SIG-M5 treated with dmso at 0.1 percent for 504 hours (cell line): ENCODE measurements around the gene UBR3.
"Not testable (repeated sequence)": the region's sequence is repeated elsewhere in the genome, so short reads cannot be mapped to it uniquely, and the experiment has no call there.

ENCODE experiments used
- DNase-seq: peaks from one replicate; lab custom pipeline; 2025; ENCODE audit not compliant: unreplicated experiment; lab: John Stamatoyannopoulos, UW

Gene UBR3

DNA sequence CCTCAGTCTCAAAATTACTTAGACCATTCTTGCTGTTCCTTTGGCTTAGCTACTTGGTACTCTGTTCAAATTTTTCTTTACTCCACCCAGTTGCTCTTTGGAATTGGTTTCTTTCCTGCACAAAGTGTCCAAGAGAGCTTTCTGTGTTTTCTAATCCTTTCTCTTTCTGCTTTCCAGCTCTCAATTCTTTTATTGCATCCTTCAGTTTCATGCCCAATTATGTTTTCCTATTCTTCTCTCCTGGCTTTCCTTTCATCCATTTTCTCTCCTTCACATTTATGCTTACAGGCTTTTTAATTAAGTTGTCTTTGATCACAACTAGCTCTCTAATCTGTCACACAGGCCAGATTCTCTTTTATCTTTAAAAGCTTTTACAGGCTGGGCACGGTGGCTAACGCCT, 38.2 kb downstream of the UBR3 start:
- no peak for DNase-seq

GRCh38 chr2:169866230-169866629, 39.0 kb downstream of the UBR3 start:
- not testable (repeated sequence) for DNase-seq

- no peak for DNase-seq
Observed at GRCh38 chr2:169867579-169867978, 40.3 kb downstream of the UBR3 start.

DNA sequence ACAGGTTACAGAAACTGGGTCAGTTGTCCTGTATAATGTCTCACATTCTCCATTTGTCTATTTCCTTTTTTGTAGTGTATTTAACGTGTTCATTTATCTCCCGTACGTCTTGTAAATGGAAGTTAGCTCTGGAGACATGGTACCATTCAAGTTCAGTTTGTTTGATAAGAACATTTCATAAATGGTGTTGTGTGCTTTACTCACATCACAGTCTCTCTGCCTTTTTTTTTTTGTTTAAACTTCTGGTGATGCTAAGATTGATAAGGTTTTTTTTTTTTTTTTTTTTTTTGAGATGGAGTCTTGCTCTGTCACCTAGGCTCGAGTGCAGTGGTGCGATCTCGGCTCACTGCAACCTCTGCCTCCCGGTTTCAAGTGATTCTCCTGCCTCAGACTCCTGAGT, 41.7 kb downstream of the UBR3 start:
- DNase-seq, result no peak

DNA sequence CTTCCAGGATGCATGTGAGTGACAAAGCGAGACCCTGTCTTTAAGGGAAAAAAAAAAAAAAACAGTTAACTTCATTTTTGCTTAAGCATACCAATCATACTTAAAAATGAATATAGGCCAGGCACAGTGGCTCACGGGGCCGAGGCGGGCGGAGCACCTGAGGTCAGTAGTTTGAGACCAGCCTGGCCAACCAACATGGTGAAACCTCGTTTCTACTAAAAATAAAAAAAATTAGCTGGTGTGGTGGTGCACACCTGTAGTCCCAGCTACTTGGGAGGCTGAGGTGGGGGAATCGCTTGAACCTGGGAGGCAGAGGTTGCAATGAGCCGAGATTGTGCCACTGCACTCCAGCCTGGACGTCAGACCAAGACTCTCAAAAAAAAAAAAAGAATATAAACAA, 44.1 kb downstream of the UBR3 start:
- DNase-seq, result not testable (repeated sequence)

DNA sequence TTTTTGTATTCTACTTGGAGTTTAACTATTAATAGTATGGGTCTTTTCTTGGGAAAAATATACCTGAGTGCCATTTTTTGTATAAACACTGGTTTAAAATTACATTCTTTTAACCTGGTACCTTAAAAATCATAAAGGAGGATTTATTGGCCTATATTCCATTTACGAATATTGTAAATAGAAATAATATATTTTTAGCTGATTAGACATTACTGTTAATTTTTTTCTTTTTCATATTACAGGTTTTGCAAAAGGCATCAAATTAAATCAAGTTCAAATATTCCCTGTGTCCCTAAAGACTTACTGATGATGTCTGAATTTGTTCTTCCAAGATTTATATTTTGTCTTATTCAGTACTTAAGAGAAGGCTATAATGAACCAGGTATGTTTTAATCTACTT, 44.7 kb downstream of the UBR3 start:
- DNase-seq, result no peak

DNA sequence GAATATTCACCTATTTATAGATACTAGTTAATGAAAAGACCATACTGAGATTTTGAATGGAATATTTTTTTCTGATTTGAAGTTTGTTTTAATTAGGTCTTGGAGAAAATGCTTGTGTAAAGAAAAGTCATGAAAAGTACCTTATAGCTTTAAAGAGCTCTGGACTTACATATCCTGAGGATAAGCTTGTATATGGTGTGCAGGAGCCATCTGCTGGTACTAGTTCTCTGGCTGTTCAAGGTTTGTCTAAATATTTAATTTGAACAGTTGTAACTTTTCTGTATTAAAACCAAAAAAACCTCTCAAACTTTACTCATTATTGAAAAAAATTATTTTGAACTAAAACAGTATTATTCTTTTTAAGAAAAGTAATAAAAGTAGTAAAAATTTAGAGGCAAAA, 50.1 kb downstream of the UBR3 start:
- peak; percentile 7 for DNase-seq

DNA sequence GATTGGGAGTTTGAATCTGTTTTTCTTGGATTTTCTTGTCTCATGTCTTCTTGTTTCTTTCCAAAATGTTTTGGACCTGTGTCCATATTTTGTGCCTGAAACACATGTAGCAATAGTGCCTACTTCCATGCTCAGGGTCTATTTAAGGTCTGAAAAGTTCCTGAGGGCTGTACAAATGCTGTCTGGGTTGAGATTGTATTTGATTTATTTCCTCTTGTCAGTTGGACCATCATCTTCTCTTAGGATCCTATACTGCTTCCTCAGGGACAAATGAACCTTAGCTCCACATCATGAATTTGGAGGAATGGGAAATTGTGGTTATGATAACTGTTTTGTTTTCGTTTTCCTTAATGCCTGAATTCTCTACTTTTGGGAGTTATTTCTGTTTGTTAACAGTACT, 59.9 kb downstream of the UBR3 start:
- no peak for DNase-seq

DNA sequence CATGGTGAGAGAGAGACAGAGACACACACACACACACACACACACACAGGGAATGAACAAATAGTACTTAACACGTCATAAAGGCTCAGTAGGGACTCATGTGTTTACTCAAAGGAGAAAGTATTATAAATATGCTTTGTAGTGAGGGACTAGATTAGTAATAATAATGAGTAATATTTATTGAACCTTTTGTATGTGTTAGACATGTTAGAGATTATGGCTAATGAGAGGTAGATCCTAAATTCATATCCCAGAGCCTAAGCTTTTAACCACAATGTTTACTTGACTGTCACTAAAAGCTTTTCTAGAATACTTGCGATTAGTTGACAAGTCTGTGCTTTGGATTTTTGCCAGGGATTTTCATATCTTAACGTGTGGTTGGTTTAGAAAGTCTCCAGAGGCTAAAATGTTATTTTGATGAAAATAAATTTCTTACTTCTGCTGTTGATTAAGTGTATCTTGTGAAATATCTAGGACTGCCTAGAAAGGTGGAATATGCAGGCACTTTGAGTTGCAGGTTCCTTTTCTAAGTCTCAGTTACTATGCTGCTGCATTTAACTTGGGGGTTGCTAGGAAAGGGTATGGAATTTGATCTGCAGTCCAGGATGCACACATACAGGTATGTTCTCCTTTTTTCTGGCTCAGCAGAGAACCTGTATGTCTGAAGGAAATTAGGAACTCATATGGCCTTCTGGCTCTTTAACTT, 64.5 kb downstream of the UBR3 start:
- DNase-seq, result no peak

GRCh38 chr2:169892951-169893350, 65.7 kb downstream of the UBR3 start:
- DNase-seq, result no peak

DNA sequence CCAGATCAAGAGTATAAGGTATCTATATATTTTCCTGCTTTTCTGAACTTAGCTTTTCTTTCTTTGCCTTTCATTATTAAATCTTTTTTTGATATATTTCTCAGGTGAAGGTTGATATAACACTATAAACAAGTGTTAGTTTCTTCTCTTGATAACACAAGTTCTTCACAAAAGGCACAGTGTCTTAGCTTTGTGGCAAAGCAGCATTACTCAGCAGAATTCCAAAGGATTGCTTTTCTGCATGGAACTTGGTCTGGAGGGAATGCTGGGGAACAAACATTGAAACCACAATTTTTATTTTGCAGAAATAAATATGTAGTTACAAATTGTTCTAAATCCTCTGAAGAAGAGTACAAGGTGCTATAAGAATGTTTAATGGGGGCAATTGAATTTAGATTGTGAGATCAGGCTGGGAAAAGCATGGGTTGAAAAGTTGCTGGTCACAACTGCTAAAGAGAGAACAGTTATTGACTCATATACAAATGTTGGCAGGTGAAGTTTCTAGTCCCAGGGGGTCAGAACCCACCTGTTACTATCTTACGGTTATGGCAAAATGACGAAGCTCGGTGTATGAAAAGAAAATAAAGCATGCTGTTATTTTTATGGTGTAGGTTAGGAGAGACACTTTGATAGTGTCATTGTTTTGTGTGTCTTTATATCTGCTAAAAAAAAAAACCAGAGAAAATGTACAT, 68.2 kb downstream of the UBR3 start:
- no peak for DNase-seq

DNA sequence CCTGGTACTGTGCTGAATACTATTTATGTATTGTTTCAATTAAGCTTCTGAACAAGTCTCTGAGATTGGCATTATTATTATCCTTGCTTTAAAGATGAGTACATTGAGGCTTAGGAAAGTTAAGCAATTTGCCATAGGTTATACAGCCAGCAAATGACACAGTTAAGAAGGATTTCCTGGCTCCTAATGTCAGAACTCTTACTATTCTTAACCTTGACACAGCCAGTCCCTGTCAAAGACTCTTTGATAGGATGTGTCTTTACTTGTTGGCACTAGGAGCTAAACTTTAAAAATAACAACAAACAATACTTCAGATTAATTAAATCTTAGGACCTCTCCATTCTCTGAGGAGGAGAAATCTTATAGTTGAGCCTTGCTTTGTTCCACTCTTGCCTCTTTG, 70.6 kb downstream of the UBR3 start:
- no peak for DNase-seq

DNA sequence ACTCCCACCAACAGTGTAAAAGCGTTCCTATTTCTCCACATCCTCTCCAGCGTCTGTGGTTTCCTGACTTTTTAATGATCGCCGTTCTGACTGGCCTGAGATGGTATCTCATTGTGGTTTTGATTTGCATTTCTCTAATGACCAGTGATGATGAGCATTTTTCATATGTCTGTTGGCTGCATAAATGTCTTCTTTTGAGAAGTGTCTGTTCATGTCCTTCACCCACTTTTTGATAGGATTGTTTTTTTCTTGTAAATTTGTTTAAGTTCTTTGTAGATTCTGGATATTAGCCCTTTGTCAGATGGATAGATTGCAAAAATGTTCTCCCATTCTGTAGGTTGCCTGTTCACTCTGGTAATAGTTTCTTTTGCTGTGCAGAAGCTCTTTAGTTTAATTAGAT, 72.8 kb downstream of the UBR3 start:
- not testable (repeated sequence) for DNase-seq

DNA sequence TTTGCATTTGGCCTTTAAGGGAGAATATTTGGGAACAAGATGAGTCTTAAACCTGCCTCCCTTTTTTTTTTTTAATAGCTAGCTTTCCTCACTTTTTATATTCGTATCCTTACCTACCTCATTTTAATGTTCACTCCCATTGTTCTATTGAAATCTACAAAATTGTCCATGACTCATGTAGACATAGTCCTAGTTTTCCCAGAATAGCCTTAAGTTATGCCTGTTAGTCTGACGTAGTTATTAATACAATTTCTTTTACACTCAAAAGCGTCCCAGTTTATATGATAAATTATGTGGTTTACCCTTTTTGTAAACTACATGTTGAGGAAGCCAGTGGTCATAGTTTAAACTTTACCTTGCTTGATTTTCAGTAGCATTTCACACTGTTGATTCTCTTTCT, 73.4 kb downstream of the UBR3 start:
- no peak for DNase-seq

- DNase-seq, result no peak
Observed at GRCh38 chr2:169906731-169907130, 79.5 kb downstream of the UBR3 start.

DNA sequence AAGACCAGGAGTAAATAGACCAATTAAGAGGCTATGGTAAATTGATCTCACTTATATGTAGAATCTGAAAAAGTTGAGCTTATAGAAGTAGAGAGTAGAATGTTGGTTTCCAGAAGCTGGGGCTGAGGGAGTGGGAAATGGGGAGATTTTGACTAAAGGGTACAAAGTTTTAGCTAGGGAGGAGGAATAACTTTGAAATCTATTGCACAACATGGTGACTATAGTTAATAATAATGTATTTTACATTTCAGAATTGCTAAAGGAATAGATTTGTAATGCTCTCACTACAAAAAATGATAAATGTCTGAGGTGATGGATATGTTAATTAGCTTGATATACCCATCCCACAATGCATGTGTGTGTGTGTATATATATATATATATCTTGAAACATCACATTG, 82.1 kb downstream of the UBR3 start:
- DNase-seq, result no peak

GRCh38 chr2:169910109-169910799, 83.0 kb downstream of the UBR3 start:
- DNase-seq, result no peak

GRCh38 chr2:169911119-169911518, 83.9 kb downstream of the UBR3 start:
- DNase-seq, result no peak

DNA sequence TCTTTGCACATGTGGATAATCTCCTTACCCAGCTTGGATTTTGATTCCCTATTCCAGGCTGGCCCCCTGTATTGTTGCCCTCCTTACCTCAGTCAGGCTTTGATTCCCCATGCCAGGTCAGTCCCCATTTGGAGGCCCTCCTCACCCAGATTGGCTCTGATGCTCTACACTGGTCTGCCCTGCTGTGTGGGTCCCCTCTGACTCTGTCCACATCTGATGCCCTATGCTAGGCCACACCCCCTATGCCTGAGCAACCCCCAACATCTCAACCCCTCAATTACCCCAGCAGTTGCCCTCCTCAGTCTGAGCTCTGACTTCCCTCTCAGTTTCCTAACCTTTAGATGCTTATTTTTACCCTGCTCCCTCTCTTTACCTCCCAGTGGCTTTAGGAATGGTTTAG, 89.4 kb downstream of the UBR3 start:
- DNase-seq, result no peak

DNA sequence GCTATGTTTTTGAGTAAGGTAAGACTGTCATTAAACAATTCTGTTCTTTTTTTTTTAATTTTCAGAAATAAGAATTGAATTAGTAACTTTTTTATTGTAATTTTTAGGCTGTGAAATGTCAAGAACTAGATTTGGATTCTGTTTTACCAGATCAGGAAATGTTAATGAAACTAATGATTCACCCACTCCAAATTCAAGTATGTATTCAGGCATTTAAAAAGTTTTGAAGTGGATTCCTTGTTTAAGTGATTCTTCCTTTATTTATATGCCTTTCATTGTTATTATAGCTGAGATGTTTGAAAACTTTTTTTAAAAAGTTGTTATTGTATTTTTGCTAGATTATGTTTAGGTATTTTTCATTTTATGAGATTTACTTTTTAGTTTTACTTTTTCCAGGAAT, 96.7 kb downstream of the UBR3 start:
- DNase-seq, result no peak

DNA sequence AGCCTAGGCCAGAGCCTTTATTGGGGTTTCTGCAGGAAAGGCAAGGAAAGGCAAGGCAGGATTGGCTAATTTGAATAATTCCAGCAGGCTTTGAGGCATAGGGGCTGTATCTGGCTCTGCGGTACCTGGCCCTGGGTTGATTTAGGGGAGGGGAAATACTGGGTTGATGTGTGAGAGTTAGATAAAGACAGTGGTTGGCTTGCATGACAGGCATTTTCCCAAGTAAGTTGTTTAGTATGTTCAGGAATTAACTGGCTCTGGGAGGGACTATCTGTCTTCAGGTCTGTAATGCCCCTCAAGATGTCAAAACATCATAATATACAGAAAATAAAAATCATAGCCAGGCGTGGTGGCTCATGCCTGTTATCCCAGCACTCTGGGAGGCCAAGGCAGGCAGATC, 98.7 kb downstream of the UBR3 start:
- no peak for DNase-seq

DNA sequence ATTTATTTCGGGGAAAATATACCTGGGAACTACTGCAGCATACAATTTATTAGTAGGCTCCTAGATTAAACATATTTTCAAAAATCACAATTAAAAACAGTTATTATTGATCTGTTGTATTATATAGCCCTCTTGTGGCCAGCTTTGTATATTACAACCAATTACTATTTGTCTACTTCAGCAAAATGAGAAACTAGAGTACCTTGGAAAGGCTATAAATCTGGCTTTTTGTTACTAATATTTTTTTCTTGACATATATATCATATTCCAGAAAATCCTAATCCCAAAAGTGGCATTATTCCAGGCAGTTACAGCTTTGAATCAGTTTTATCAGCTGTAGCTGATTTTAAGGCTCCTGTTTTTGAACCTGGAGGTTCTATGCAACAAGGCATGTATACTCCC, 101.2 kb downstream of the UBR3 start:
- DNase-seq, result peak; percentile 52
